ENCODE results near the gene RFX8.

Gene RFX8

DNA sequence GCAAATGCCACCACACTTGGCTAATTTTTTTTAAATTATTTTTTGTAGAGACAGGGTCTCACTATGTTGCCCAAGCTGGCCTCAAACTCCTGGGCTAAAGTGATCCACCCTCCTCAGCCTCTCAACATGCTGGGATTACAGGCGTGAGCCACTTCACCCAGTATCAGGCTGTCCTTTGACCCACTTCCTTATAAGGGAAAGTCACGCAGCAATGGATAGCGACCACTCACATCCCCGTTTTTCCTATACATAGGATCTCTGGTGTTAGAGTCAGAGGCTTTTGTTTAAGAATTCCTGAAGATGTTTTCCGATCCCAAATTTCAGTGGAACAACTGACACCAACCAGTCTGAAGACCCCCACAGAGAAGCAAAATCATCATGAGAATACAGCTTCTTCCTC lies 41.4 kb upstream of the RFX8 start (continued):
- TF ChIP-seq, protein P1, sequence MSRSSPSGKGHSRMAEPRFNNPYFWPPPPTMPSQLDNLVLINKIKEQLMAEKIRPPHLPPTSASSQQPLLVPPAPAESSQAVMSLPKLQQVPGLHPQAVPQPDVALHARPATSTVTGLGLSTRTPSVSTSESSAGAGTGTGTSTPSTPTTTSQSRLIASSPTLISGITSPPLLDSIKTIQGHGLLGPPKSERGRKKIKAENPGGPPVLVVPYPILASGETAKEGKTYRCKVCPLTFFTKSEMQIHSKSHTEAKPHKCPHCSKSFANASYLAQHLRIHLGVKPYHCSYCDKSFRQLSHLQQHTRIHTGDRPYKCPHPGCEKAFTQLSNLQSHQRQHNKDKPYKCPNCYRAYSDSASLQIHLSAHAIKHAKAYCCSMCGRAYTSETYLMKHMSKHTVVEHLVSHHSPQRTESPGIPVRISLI (tag by site-specific recombination; IDR thresholded peaks at IDR 0.05), result no peak

DNA sequence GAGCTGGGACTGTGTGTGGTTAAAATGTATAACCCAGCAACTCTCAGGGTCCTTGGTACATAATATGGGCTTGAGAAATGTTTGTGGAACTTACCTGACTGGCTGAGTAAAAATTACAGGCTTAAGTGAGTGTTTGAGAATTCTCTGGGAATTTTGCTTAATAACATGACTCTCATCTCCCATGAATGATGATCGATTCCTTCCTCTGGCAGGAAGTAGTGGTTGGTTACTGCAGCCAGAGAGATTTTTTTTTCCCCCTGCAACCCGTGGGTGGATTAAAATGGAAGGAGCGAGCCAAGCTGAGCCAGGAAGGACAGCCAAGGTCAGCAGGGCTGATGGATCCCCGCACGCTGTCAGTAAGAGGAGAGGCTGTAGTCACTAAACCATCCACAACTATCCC lies 40.6 kb upstream of the RFX8 start:
- ChIA-PET POLR2A (no interaction called here), CTCF (interaction anchor here (0.7 to 0.8 kb wide), 2 partner anchors 9 to 96 kb away, joined by 3 to 4 read pairs; no protein-coding TSS in a partner anchor)
- Histone ChIP-seq H3K36me3 (ENCODE audit: control insufficient read depth in 2 of 2, insufficient read depth in 1 of 2, low read length in 2 of 2) (no peaks in the 10 kb centered on the region), H3K9me3 (ENCODE audit: control insufficient read depth, insufficient read depth, low read depth, low read length) (no peaks in the 10 kb centered on the region), H3K4me1 (ENCODE audit: control insufficient read depth, insufficient read depth, low read length) (no peaks in the 10 kb centered on the region), H3K4me3 (ENCODE audit: low read depth, low read length) (no peak overlapping the region), H3K27ac (ENCODE audit: extremely low read depth, low read depth, low read length) (no peak overlapping the region)
- TF ChIP-seq, protein P2, sequence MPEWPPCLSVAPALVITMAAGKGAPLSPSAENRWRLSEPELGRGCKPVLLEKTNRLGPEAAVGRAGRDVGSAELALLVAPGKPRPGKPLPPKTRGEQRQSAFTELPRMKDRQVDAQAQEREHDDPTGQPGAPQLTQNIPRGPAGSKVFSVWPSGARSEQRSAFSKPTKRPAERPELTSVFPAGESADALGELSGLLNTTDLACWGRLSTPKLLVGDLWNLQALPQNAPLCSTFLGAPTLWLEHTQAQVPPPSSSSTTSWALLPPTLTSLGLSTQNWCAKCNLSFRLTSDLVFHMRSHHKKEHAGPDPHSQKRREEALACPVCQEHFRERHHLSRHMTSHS (tag by site-specific recombination; IDR thresholded peaks at IDR 0.05), result no peak
- TF ChIP-seq ZNF16 (tag by site-specific recombination; IDR thresholded peaks at IDR 0.05; ENCODE audit: low read depth) (no peak), ZNF621 (tag by site-specific recombination; IDR thresholded peaks at IDR 0.05) (no peak), ZSCAN16 (tag by site-specific recombination; IDR thresholded peaks at IDR 0.05) (no peak), ZNF2 (tag by site-specific recombination; IDR thresholded peaks at IDR 0.05) (no peak), ZNF707 (tag by site-specific recombination; IDR thresholded peaks at IDR 0.05) (no peak), ZNF169 (tag by site-specific recombination; IDR thresholded peaks at IDR 0.05) (no peak), ZNF248 (tag by site-specific recombination; IDR thresholded peaks at IDR 0.05) (no peak), ZNF571 (tag by site-specific recombination; IDR thresholded peaks at IDR 0.05) (no peak), ZNF776 (tag by site-specific recombination; IDR thresholded peaks at IDR 0.05; ENCODE audit: borderline replicate concordance) (no peak), ZFHX2 (tag by site-specific recombination; conservative IDR thresholded peaks at IDR 0.05) (no peak), YY1 (tag by site-specific recombination; IDR thresholded peaks at IDR 0.05) (no peak), ZNF366 (tag by site-specific recombination; conservative IDR thresholded peaks at IDR 0.05) (no peak), ZNF274 (IDR thresholded peaks at IDR 0.05; ENCODE audit: low read length) (no peak), ZNF274 (tag by site-specific recombination; IDR thresholded peaks at IDR 0.05; ENCODE audit: borderline replicate concordance) (no peak), ZNF558 (tag by site-specific recombination; IDR thresholded peaks at IDR 0.05) (no peak), ZNF239 (tag by site-specific recombination; IDR thresholded peaks at IDR 0.05) (no peak)
- TF ChIP-seq, protein P3, sequence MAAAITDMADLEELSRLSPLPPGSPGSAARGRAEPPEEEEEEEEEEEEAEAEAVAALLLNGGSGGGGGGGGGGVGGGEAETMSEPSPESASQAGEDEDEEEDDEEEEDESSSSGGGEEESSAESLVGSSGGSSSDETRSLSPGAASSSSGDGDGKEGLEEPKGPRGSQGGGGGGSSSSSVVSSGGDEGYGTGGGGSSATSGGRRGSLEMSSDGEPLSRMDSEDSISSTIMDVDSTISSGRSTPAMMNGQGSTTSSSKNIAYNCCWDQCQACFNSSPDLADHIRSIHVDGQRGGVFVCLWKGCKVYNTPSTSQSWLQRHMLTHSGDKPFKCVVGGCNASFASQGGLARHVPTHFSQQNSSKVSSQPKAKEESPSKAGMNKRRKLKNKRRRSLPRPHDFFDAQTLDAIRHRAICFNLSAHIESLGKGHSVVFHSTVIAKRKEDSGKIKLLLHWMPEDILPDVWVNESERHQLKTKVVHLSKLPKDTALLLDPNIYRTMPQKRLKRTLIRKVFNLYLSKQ (tag by site-specific recombination; IDR thresholded peaks at IDR 0.05; ENCODE audit: borderline replicate concordance), result no peak

DNA sequence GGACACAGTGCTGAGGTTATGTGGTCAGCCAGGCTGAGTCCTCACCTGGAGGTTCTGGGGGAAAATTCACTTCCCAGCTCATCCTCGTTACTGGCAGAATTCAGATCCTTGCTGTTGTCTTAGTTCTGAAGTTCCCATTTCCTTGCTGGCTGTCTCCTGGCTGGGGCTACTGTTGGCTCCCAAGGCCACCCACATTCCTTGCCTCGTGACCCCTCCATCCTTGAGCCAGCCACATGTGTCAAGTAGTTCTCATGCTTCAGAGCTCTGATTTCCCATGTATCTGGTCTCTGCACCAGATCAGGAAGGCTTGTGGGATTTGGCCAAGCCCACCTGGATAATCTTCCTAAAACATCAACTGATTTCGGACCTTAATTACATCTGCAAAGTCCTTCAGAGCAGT lies 38.1 kb upstream of the RFX8 start:
- no peak overlapping the region for H3K4me3 ChIP-seq (ENCODE audit: low read depth, low read length)
- H3K9me3 ChIP-seq (ENCODE audit: control insufficient read depth, insufficient read depth, low read depth, low read length), result no peaks in the 10 kb centered on the region
- no peaks in the 10 kb centered on the region for H3K36me3 ChIP-seq (ENCODE audit: control insufficient read depth in 2 of 2, insufficient read depth in 1 of 2, low read length in 2 of 2)
- H3K27ac ChIP-seq (ENCODE audit: extremely low read depth, low read depth, low read length), result no peak overlapping the region
- ChIA-PET CTCF (no interaction called here), POLR2A (no interaction called here)
- H3K4me1 ChIP-seq (ENCODE audit: control insufficient read depth, insufficient read depth, low read length), result no peaks in the 10 kb centered on the region
- no peak for TF ChIP-seq ZNF19 (tag by site-specific recombination; IDR thresholded peaks at IDR 0.05; ENCODE audit: low read depth)
- no peak for TF ChIP-seq FEZF1 (tag by site-specific recombination; IDR thresholded peaks at IDR 0.05)
- TF ChIP-seq ZNF701 (tag by site-specific recombination; IDR thresholded peaks at IDR 0.05), result no peak
- no peak for TF ChIP-seq ZNF133 (tag by site-specific recombination; IDR thresholded peaks at IDR 0.05)
- TF ChIP-seq KLF7 (tag by site-specific recombination; IDR thresholded peaks at IDR 0.05; ENCODE audit: borderline replicate concordance), result no peak
- no peak for TF ChIP-seq ZFP41 (tag by site-specific recombination; IDR thresholded peaks at IDR 0.05; ENCODE audit: borderline replicate concordance)
- TF ChIP-seq, protein P4, sequence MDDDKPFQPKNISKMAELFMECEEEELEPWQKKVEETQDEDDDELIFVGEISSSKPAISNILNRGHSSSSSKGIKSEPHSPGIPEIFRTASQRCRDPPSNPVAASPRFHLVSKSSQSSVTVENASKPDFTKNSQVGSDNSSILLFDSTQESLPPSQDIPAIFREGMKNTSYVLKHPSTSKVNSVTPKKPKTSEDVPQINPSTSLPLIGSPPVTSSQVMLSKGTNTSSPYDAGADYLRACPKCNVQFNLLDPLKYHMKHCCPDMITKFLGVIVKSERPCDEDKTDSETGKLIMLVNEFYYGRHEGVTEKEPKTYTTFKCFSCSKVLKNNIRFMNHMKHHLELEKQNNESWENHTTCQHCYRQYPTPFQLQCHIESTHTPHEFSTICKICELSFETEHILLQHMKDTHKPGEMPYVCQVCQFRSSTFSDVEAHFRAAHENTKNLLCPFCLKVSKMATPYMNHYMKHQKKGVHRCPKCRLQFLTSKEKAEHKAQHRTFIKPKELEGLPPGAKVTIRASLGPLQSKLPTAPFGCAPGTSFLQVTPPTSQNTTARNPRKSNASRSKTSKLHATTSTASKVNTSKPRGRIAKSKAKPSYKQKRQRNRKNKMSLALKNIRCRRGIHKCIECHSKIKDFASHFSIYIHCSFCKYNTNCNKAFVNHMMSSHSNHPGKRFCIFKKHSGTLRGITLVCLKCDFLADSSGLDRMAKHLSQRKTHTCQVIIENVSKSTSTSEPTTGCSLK (tag by site-specific recombination; IDR thresholded peaks at IDR 0.05), result no peak
- no peak for TF ChIP-seq ZNF23 (tag by site-specific recombination; IDR thresholded peaks at IDR 0.05; ENCODE audit: borderline replicate concordance)
- TF ChIP-seq ZNF221 (tag by site-specific recombination; IDR thresholded peaks at IDR 0.05; ENCODE audit: borderline replicate concordance), result no peak
- TF ChIP-seq EGR2 (tag by site-specific recombination; IDR thresholded peaks at IDR 0.05; ENCODE audit: low read depth), result no peak
- no peak for TF ChIP-seq ZNF404 (tag by site-specific recombination; IDR thresholded peaks at IDR 0.05)

Data from HEK293 (cell line).